ENCODE results near the gene C16orf74. TPM values are rescaled to one million over a fixed set of nuclear protein-coding genes. Genes with fewer than 3 reads are reported as not detected.

C16orf74 gene
- total and polyA plus RNA-seq, 8 donors: 0.37 to 1.3 (median 0.72) TPM

- ATAC-seq (no peak), DNase-seq (no peak), FAIRE-seq (no peak)
- Histone ChIP-seq H3K27me3 (no peaks in the 10 kb centered on the region), H3K4me1 (no peaks in the 10 kb centered on the region), H3K27ac (no peak overlapping the region), H3K9me3 (no peaks in the 10 kb centered on the region), H3K36me3 (no peaks in the 10 kb centered on the region), H3K4me3 (no peak overlapping the region)
- intact Hi-C loops (cut with DNase I): loop anchor here in 1 of 3 donors (5.0 kb wide), 1 partner anchor 65 kb away; no protein-coding TSS in a partner anchor
- TF ChIP-seq, protein P1, sequence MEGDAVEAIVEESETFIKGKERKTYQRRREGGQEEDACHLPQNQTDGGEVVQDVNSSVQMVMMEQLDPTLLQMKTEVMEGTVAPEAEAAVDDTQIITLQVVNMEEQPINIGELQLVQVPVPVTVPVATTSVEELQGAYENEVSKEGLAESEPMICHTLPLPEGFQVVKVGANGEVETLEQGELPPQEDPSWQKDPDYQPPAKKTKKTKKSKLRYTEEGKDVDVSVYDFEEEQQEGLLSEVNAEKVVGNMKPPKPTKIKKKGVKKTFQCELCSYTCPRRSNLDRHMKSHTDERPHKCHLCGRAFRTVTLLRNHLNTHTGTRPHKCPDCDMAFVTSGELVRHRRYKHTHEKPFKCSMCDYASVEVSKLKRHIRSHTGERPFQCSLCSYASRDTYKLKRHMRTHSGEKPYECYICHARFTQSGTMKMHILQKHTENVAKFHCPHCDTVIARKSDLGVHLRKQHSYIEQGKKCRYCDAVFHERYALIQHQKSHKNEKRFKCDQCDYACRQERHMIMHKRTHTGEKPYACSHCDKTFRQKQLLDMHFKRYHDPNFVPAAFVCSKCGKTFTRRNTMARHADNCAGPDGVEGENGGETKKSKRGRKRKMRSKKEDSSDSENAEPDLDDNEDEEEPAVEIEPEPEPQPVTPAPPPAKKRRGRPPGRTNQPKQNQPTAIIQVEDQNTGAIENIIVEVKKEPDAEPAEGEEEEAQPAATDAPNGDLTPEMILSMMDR (IDR thresholded peaks at IDR 0.05): no peak
- 91 to 93% methylated on average over 20 of the region's 20 CpGs for WGBS, 2 donors
Measured at GRCh38 chr16:85722128-85722893, 28.6 kb downstream of the C16orf74 start.

DNA sequence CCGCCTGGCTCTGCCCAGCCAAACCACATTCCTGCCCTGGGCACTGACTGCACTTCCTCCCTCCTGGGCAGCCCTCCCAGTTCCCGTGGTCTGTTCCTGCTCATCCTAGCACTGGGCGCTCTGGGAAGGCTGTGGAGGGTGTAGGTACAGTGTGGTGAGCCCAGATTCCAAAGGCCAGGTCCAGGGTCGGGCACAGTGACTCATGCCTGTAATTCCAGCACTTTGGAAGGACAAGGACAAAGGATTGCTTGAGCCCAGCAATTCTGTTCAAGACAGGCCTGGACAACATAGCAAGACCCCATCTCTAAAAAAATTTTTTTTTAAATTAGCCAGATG, 30.6 kb downstream of the C16orf74 start:
- intact Hi-C loops (cut with DNase I): loop anchor here in 1 of 3 donors (5.0 kb wide), 1 partner anchor 63 kb away; no protein-coding TSS in a partner anchor
- ATAC-seq (peak in 3 of 4 donors; percentile 49 to 60 (median 54)), DNase-seq (peak in 2 of 6 donors; percentile 18 to 27), FAIRE-seq (no peak)
- Histone ChIP-seq H3K4me1 (no peaks in the 10 kb centered on the region), H3K4me3 (no peak overlapping the region), H3K27me3 (no peaks in the 10 kb centered on the region), H3K27ac (no peak overlapping the region), H3K9me3 (no peaks in the 10 kb centered on the region), H3K36me3 (no peaks in the 10 kb centered on the region)
- WGBS, 2 donors: 72 to 74% methylated on average over 4 of the region's 4 CpGs
- TF ChIP-seq, protein P1 (IDR thresholded peaks at IDR 0.05): no peak

GRCh38 chr16:85719605-85720301, 31.1 kb downstream of the C16orf74 start:
- H3K36me3 ChIP-seq: no peaks in the 10 kb centered on the region
- intact Hi-C loops (cut with DNase I): loop anchor here (5.0 to 10.0 kb wide), 3 partner anchors 52 to 445 kb away; no protein-coding TSS in a partner anchor
- no peaks in the 10 kb centered on the region for H3K27me3 ChIP-seq
- no peak overlapping the region for H3K4me3 ChIP-seq
- no peak overlapping the region for H3K27ac ChIP-seq
- H3K4me1 ChIP-seq: no peaks in the 10 kb centered on the region
- ATAC-seq: no peak
- TF ChIP-seq, protein P1 (IDR thresholded peaks at IDR 0.05): no peak
- DNase-seq: no peak
- no peaks in the 10 kb centered on the region for H3K9me3 ChIP-seq
- no peak for FAIRE-seq
- 73 to 77% methylated on average over 11 of the region's 11 CpGs for WGBS, 2 donors

- Histone ChIP-seq H3K4me1 (no peaks in the 10 kb centered on the region), H3K36me3 (no peaks in the 10 kb centered on the region), H3K27ac (no peak overlapping the region), H3K27me3 (no peaks in the 10 kb centered on the region), H3K4me3 (no peak overlapping the region), H3K9me3 (no peaks in the 10 kb centered on the region)
- DNase-seq (peak in 2 of 6 donors; percentile 26 to 76), ATAC-seq (peak in 3 of 4 donors; percentile 31 to 56 (median 37)), FAIRE-seq (no peak)
- intact Hi-C loops (cut with DNase I): loop anchor here in 2 of 3 donors (5.0 to 10.0 kb wide), 2 partner anchors 51 to 444 kb away; no protein-coding TSS in a partner anchor
- WGBS, 2 donors: 31 to 39% methylated on average over 11 of the region's 11 CpGs
- TF ChIP-seq, protein P1 (IDR thresholded peaks at IDR 0.05): peak; percentile 30 to 49 (median 36)
Measured at GRCh38 chr16:85718682-85719081, 32.2 kb downstream of the C16orf74 start.

Measured in pancreas (tissue), 10 donors.